ENCODE measurements around the gene SNAP91. TPM values are rescaled to one million over a fixed set of nuclear protein-coding genes. Genes with fewer than 3 reads are reported as not detected.

Gene SNAP91
- total and polyA plus RNA-seq, 2 donors (not counting 3 experiments of a cell fraction or from before 2014, with no cell fraction given): 1.3 to 1.5 TPM

GRCh38 chr6:83722876-83723275 lies 14.0 kb upstream of the SNAP91 start:
- no peak overlapping the region for H3K9ac ChIP-seq (replicated peaks; ENCODE audit: extremely low read depth, insufficient read depth, low read length)
- no peaks in the 10 kb centered on the region for H4K20me1 ChIP-seq (replicated peaks; ENCODE audit: control insufficient read depth, extremely low read depth, insufficient read depth, low read length)
- POLR2A ChIA-PET: no interaction called here
- H3K4me3 ChIP-seq (replicated peaks in 1 of 3; ENCODE audit: insufficient read depth in 1 of 3, low read depth in 1 of 3, low read length in 3 of 3): no peak overlapping the region
- H3K4me2 ChIP-seq (ENCODE audit: insufficient read depth, low read length): no peak overlapping the region
- CTCF ChIA-PET: no interaction called here
- H3K79me2 ChIP-seq (ENCODE audit: control insufficient read depth, insufficient read depth, low read length): no peaks in the 10 kb centered on the region
- no peaks in the 10 kb centered on the region for H3K9me1 ChIP-seq (replicated peaks; ENCODE audit: control insufficient read depth, extremely low read depth, insufficient read depth, low read length)
- peaks cover 0 to 3% of the 10 kb centered on the region in 2 experiments for H3K27me3 ChIP-seq (ENCODE audit: control insufficient read depth in 2 of 2, insufficient read depth in 2 of 2, low read length in 2 of 2)
- H3K9me3 ChIP-seq (replicated peaks; ENCODE audit: control insufficient read depth, insufficient read depth, low read length): no peaks in the 10 kb centered on the region
- no peaks in the 10 kb centered on the region for H3K4me1 ChIP-seq (ENCODE audit: control insufficient read depth, extremely low read depth, insufficient read depth, low read length)
- no peak for DNase-seq (ENCODE audit: low read depth, low spot score)
- H2AFZ ChIP-seq (ENCODE audit: low read depth, low read length): no peak overlapping the region
- no peak overlapping the region for H3K27ac ChIP-seq (ENCODE audit: insufficient read depth, low read depth, low read length)
- no peak for FAIRE-seq
- intact Hi-C loops (cut with micrococcal nuclease) (no loop called here), dilution Hi-C loops (cut with MboI; ENCODE audit: extremely low pct_ligation_motif_present, low sequenced_read_pairs) (no loop called here)
- no peaks in the 10 kb centered on the region for H3K36me3 ChIP-seq (ENCODE audit: control insufficient read depth in 2 of 2, extremely low read depth in 1 of 2, insufficient read depth in 2 of 2, low read length in 2 of 2)
- no TSS peak for BruUV-seq (replicated peaks)
- peak; percentile 17 for TF ChIP-seq JUN (IDR thresholded peaks at IDR 0.05; ENCODE audit: borderline replicate concordance, insufficient read depth, insufficient read length, low read depth)
- TF ChIP-seq FOS (IDR thresholded peaks at IDR 0.05; ENCODE audit: borderline replicate concordance, insufficient read depth, low read length): no peak

DNA sequence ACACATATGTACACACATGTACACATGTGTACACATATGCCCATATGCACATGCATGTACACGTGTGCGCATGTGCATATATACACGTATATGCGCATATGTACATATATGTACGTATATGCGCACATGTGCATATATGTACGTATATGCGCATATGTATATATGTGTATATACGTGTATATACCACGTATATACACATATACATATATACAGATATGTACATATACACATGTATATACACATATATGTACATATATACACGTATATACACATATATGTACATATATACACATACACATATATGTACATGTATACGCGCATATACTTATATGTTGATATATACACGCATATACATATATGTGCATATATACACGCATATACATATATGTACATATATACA lies 8.9 kb upstream of the SNAP91 start:
- dilution Hi-C loops (cut with MboI; ENCODE audit: extremely low pct_ligation_motif_present, low sequenced_read_pairs): no loop called here
- Histone ChIP-seq H3K9me3 (replicated peaks; ENCODE audit: control insufficient read depth, insufficient read depth, low read length) (no peaks in the 10 kb centered on the region), H3K9ac (replicated peaks; ENCODE audit: extremely low read depth, insufficient read depth, low read length) (no peak overlapping the region), H3K27ac (ENCODE audit: insufficient read depth, low read depth, low read length) (no peak overlapping the region), H3K79me2 (ENCODE audit: control insufficient read depth, insufficient read depth, low read length) (no peaks in the 10 kb centered on the region), H3K4me1 (ENCODE audit: control insufficient read depth, extremely low read depth, insufficient read depth, low read length) (no peaks in the 10 kb centered on the region), H3K36me3 (ENCODE audit: control insufficient read depth in 2 of 2, extremely low read depth in 1 of 2, insufficient read depth in 2 of 2, low read length in 2 of 2) (no peaks in the 10 kb centered on the region), H4K20me1 (replicated peaks; ENCODE audit: control insufficient read depth, extremely low read depth, insufficient read depth, low read length) (no peaks in the 10 kb centered on the region), H3K4me2 (ENCODE audit: insufficient read depth, low read length) (no peak overlapping the region), H3K27me3 (ENCODE audit: control insufficient read depth in 2 of 2, insufficient read depth in 2 of 2, low read length in 2 of 2) (peaks cover 0 to 4% of the 10 kb centered on the region in 2 experiments), H2AFZ (ENCODE audit: low read depth, low read length) (no peak overlapping the region), H3K9me1 (replicated peaks; ENCODE audit: control insufficient read depth, extremely low read depth, insufficient read depth, low read length) (no peaks in the 10 kb centered on the region), H3K4me3 (replicated peaks in 1 of 3; ENCODE audit: insufficient read depth in 1 of 3, low read depth in 1 of 3, low read length in 3 of 3) (no peak overlapping the region)
- FAIRE-seq: no peak
- ChIA-PET POLR2A (no interaction called here), CTCF (no interaction called here)
- intact Hi-C loops (cut with micrococcal nuclease): no loop called here
- DNase-seq (ENCODE audit: low read depth, low spot score): no peak
- BruUV-seq (replicated peaks): no TSS peak
- no peak for TF ChIP-seq JUN (IDR thresholded peaks at IDR 0.05; ENCODE audit: borderline replicate concordance, insufficient read depth, insufficient read length, low read depth)
